ENCODE results near the gene NEK11.

The NEK11 gene

DNA sequence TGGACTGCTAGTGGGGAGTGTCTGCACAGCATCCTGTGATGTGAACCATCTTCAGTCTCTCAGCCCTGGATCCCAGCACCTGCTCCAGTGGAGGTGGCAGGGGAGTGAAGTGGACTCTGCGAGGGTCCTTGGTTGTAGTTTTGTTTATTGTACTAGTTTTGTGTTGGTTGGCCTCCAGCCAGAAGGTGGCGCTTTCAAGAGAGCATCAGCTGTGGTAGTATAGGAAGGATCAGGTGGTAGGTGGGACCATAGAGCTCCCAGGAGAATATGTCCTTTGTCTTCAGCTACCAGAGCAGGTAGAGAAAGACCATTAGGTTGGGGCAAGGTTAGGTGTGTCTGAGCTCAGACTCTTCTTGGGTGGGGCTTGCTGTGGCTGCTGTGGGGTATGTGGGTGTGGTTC is 20.9 kb downstream of the NEK11 start:
- DNase-seq = no peak

DNA sequence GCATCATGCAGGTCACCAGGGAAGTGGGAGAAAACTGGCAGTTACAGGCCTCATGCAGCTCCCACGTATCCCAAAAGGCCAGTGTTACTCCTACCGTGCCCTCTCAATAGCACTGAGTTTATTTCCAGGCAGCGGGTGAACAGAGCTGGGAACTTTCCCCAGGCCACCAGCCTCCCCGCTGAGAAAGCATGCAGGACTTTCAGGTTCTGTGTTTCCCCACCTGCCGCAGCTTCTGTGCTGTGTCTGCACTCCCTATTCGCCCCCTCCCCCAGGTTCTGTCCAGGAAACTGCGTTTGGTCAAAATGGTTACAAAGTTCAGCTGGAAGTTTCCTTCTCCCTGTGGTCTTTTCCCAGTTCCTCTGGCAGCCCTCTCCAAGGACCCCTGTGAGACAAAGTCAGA is 21.4 kb downstream of the NEK11 start:
- DNase-seq = no peak

DNA sequence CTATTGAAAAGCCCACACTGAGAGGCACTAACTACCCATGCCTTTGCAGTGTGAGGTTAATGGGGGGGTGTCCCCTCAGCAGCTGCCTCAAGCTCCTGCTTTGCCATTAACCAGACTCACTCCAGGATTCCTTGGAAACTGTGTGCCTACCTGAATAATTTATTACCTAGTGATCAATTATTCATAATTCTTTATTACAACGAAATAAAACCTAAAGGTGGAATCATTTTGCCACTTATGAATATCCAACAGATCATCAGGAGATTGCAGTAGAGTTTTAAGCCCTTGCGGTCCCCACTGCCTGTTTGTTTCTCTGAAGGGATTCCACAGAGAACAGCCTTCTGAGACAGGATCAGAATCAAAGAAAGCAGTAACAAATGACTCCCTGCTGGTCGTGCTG is 23.3 kb downstream of the NEK11 start:
- DNase-seq = no peak

DNA sequence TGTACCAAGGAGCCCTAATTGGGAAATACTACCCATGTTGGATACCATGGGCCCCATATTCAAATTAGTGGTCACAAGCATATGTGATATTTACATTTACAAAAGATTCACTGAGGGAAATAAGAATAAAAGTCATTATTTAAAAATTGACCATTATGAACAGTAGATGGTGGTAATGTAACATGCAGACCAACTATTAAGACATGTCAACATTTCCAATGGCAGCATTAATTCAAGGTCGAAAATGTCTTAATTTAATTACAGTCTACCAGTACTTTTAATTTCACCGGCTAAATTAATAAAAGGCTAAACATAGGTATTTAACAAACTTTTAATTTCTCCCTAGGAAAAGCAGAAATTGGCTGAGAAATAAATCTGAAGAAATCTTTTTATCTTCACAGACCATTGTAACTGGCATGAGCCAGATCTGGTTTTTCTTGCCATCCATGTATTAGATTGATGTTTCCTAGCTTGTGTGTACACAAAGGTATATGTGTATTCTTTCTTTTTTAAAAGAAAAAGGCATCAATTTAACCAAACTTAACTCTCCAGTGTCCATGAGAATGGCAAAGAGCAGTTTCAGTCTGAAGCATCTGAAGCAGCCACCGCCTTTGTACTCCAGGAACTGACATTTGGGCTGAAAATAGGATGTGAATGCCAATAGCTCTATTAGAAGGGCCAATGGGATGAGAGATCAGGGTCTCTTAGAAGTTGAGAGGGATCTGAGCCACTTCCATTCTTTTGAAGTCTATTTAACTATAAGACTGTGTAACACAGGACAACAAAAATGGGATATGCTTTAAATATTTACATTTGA is 26.6 kb downstream of the NEK11 start:
- no peak for DNase-seq

DNA sequence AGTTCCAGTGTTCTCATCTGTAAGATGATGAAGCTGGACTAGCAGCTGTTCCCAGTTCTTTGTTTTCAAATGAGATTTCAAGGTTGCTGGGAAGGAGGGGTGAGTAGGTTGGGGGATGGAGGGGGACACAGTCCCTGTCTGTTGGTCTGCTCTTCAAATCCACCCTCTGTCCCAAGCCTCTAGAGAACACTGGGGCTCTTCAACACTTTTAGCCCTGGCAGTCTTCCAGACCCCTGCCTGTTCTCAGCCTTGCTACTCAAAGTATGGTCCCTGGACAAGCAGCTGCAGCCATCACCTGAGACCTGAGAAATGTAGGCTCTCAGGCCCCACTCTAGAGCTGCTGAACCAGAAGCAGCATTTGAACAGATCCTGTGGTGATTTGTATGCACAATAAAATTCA is 41.3 kb downstream of the NEK11 start:
- no peak for DNase-seq

DNA sequence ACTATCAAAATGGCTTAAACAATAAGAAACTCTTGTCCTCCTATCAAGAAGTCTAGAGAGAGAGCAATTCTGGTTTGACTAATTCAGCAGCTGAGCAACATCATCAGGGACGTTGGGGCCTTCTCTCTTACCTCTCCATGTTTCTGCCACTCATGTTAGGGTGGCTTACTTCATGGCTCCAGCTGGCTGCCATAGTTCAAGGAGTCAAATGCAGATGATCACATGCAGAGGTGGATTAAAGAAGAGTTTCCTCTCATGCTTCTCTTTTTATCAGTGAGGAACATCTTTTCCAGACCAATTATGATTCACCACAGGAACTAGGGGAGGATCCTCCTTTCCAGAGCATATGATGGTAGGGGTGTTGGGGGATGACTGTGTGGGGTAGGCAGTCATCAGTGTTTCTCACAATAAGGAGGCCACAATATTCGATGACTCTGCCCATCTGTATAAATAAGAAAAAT is 45.5 kb downstream of the NEK11 start:
- DNase-seq = no peak

DNA sequence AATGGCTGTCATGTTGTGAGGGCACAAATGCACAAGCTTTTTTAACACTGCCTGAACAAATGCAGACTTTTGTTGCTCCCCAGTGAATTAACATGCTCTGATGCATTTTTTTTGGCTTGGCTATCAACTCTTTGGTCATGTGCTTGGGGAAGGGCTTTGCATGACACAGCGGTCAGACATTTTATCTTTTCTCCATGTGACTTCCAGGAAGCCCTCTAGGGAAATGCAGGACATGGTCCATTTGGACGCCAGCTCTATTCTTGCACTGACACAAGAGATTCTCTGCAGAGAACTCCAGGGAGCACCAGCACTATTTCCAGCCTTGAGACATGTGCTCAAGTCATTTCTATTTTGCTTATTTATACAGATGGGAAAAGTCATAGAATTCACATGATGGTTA is 46.2 kb downstream of the NEK11 start:
- DNase-seq = no peak

DNA sequence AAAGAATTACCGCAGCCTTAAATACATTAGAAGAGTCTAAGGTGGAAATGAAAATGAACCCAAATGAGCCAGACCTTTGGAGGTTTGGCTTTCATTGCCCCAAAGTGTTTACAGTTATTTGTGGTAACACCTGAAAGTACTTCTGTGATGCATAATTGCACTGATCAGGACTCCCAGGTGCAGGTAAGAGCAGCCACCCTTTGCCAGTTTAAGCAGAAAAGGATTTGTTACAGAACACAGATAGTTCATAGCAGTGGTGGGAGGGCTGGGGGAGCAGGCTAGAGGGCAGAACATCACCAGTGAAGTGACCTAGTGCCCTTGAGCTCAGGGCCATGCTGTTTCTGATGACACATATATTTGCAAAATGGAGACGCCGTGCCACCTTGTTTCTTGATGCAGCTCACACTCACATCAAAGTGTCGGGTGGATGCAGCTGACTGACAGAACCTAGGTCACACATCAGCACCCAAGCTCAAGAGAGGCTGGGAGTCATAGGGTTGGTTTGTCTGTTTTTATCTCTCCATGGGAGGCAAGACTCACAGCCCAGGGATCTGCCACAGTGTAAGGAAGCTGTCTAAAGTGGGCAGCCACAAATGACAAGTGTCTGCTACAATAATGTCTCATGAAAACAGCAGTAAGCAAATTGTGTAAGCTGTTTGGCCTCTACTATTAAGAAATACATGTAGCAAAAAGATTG is 49.1 kb downstream of the NEK11 start:
- DNase-seq = peak; percentile 53

DNA sequence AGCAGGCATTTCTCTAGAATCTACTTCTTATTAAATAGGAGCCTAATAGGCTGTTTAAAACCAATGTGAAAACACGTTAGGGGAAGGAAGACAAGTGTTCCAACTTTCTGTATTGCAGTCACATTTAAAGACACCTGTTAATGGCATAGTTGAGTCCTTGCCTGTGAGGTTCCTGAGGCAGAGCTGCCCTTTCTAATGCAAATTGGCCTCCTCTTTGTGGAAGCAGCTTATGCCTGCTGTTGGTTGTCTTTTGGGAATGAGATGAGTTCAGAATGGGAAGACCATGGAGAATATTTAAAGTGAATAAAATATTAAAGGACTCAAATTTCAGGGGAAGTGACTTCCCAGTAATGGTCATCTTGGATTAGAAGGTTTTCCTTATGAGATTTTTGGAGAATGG is 51.2 kb downstream of the NEK11 start:
- no peak for DNase-seq

DNA sequence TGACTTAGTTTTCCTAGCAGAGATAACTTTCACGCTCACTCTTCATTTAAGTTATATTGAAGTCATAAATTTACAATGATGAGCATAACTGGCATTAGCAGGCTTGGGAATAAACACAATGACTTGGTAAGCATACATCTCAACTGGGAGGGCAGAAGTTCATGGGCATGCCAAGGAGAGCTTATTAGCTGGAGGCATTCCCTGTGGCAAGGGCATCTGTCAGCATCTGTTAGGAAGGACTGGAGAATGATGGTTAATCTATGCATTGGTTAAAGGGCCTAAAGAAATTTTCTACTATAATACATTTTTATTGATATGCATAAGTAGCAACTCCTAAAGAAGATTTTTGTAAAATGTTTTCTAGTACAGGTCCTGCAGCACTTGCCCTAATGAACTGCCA is 52.4 kb downstream of the NEK11 start:
- no peak for DNase-seq

DNA sequence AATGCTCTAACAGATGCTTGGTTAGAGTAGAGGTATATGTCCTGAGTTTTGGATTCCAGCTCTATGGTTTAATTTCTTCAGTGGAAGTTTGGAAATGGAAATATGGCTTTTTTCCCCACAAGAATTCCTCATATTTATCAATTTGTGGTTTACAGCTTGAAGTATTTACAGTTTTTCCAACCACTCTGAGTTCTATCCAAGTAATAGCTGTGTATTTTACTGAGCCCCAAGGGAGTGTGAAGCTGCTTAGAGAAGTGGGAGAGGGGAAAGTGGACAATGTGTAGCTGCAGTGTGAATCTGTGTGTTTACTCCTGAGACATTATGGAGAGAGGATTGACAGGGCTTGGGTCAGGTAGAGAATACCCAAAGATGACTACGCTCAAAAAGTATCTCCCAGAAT is 54.5 kb downstream of the NEK11 start:
- DNase-seq = no peak

DNA sequence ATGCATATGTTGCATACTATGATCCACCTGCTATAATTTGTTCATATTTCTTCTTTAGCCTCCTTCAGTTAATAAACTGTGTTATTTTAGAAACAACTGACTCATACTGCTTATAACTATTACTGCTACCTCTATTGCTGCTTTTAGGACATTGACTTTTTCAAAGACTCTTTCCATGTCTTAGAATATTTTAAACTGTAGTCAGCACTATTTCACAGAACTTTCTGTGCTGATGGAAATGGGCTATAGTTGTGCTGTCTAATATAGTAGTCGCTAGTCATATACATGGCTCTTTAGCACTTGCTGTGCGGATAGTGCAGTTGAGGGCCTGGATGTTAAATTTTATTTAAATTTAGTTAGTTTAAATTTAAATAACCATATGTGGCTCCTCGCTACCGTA is 55.6 kb downstream of the NEK11 start:
- DNase-seq = no peak

DNA sequence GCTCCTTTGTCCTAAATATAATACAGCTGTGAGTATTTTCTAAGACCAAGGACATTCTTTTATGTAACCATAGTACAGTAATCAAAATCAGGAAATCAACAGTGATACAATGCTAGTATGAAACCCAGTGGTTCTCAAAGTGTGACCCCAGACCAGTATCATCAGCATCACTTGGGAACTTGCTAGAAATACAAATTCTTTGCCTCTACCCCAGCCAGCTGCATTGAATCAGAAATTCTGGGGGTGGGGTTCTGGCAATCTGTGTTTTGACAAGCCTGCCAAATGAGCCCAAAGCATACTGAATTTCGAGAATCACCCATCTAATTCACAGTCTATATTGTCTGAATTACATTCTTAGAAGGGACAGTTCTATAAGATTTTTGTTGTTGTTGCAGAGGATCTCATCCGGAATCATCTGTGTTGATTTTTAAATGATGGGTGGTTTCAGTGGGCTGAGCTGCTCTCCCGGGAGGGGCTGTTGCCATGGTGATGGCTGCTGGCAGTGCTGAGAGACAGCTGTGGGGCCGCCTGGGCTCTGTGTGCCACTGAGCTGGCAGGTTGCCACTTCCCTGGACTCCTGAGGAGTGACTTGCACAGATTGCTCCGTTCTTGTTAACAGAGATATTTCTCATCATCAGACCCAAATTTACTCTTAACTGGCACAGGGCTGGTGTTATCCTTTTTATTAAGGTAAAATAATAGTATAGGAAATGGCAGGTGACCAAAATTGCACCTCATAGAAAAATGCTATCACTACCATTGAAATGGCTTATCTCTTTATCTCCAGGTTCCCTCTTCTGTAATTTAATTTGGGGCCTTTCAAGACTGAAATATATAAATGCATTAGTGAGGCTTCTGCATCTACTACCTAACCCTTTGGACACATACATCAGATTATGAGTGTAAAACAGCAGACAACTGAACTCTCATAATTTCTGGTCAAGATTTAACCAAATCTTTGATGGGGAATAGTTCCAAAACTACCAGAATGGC is 56.5 kb downstream of the NEK11 start:
- no peak for DNase-seq

DNA sequence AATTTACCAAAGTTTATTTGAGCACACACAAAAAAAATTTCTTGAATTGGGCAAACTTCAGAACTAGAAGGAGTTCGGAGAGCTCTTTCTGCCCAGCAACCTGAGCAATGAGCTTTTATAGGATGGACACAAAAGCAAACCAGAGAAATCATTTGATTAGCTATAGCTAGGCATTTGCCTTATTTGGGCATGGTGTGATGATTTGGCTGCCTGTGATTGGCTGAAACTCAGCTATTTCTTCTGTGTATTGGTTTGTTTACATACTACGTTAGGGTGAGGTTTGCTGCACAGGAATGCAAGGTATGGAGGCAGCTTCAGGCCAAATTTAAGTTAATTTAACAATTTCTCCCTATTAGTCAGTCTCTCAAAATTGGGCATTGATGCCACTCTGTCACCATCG is 65.1 kb downstream of the NEK11 start:
- DNase-seq = no peak

DNA sequence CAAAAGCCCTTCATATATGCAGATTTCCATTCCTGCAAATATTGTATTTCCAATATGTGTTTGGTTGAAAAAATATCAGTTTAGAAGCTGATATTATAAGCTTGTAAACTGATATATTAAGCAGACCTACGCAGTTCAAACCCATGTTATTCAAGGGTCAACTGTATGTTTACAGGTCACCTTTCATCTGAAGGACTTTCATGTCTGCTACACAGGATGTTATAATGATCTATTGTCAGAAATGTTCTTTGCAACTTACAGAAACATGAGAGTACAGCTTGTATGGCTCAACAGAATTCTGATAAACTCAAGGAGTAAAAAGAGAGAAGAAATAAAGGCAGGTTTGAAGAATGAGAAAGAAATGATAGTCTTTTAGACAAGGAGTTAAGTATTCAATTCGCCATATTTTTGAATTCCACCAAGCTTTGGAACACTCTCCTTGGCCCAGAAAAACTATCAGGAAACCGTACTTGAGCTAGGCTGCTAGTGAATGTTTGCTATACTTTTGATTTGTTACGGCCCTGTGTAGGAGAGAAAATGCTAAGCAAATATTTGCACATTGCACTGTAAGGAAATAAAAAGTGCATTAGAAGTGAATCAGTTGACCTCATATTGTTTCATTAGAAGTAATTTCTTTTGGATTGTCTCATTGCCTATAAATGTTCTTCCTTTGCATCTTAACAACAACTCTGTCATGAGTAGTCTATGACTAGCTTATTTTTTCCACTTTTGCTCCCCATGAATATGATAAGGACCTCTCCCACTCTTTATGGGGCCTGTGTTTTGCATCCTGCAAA is 81.2 kb downstream of the NEK11 start:
- peak; percentile 22 for DNase-seq

DNA sequence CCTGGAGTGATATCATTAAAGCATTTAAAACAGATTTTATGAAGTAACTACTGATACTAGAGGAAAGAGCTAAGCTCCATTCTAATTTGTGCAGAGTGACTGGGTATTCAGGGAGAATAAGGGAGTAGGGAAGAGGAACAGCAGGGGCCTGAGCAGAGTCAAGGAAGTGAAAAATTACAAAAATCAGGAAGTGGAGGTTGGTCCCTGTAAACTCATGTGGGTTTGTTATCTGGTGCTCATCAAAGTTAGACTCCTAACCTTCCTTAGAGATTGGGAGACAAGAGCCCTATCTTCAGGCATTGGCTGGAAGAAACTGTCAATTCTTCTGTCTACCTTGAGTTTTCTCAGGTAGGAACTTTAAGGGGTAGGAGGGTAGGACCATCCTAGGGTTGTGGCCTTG is 82.5 kb downstream of the NEK11 start:
- DNase-seq = no peak

DNA sequence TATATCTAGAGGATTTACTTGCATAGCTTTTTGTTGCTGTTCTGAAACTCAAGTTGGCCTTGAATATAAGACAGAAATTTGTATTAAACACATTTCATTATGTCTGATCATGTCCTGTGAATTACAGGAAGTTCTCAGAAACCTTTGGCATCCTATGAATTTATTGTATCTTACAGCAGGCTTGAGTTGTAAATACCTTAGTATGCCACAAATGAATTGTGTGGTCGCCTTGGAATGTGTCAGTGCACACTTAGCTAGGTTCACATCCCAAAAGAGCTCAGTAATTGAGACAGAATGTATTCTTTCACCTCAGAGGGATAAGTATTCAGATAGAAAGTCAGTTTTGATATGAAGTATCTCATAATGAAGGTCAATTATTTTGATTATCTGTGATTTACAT is 83.4 kb downstream of the NEK11 start:
- peak; percentile 62 for DNase-seq

DNA sequence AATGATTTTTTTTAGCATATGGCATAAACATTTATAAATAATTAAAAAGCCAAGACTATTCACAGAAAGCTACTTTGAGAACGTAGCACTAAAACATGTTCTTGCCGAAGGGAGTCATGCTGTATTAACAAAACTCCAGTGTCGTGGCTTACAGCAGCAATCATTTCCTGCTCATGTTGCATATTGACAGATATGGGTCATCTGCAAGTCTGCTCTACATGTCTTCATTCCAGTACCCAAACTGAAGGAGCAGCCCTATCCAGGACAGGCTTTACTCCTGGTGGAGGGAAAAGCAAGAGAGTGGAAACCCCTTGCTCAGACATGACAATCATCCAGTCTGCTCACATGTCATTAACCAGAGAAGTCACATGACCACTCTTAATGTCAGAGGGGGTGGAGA is 87.6 kb downstream of the NEK11 start:
- no peak for DNase-seq

DNA sequence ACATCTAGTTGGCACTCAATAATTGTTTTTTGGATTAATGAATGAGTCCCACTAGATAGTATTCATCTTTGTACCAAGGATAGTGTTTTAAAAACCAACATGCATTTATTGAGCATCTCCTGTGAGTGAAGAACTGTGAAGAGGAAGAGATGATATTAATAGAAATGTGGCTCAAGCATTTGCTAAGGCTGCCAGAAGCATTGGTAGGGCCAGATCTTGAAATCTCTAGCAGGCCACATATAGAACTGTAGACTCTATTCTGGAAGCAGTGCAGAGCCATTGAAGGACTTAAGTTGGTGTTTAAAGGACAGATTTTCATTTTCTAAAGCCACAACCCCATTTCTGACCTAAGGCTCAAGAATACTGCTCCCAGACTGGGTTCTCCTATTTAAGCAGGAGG is 99.0 kb downstream of the NEK11 start:
- DNase-seq = no peak

DNA sequence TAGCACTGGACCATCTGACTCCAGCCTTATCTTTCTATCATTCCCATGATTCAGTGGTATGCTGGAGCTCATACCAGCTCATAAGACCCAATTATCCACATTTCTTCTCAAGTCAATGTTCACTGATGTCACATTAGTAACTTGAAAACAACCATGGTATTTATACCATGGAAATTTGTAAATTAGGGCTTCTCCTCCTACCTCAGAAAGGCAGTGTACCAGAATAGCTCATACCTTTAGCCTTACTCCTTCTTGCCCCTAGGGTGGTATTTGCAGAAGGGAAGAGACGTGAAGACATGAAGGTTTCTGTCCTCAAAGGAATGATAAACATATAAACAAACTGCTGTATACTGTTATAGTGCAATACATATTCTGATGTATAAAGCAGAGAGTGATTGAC is 114.2 kb downstream of the NEK11 start:
- no peak for DNase-seq

DNA sequence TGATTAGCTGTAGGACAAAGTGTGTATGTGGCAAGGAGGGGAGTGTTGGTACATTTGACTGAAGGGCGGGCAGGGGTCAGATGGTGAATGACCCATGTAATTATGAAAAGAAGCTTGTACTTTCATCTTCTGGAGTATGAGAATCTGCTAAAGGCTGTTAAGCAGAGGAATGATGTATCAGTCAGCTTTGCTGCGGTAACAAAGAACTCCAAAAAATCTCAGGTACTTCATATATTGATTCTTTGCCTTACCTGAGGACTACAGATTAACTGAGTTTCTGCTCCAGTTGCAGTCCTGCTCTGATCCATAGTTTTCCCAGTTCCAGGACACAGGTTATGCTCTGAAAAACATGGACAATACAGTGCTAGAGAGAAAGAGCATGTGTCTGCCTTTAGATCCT is 115.1 kb downstream of the NEK11 start:
- DNase-seq = no peak

DNA sequence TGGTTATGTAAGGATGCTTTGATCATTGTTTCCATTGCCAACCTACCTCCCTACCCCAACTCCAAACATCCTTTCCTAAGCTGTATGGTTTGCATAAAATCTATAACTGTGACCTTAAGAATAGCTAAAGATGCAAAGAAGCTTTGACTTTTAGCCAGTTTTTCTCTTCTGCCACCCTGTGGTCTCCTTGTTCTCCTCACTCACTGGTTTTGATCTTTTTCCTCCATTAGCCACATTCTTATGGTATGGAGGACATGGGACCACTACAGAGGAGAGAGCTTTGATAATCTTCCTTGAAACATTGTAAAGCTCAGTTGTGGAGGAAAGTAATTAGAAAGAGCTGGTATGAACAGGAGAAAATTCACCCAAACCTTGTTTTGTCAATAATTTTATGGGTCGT is 115.9 kb downstream of the NEK11 start:
- no peak for DNase-seq

DNA sequence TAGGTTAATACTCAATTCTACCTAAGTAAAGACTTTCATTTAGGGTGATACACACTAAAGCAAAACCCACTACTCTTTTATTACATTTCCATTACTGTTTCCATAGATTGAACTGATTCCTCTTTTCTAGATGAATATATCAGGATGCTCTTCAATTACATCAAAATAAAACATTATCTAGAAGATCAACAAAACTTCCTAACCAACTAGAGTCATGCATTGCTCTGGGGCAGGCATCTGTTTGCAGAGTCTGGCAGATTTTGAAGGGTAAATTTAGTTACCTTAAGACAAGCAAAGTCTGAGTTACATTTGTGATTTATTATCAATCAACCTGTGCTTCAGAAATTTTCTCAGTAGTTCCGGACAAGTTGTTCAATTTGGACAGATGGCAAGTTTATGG is 117.1 kb downstream of the NEK11 start:
- no peak for DNase-seq
